Gastroesophageal sphincter (tissue), 2 donors: Measurements from ENCODE around the gene TNS1.

Source experiments
- POLR2A ChIP-seq, 2 donors: fragments of 450-650 bp; IDR thresholded peaks; one replicate each; pipeline ENCODE4 v1.6.1; 2017; ENCODE audit warnings: antibody characterized with exemption in 2 of 2, mild to moderate bottlenecking in 2 of 2, moderate library complexity in 1 of 2
- POLR2AphosphoS5 ChIP-seq: sonication (generic); formaldehyde crosslinking; IDR thresholded peaks from one replicate; pipeline ENCODE4 v1.6.1; 2017; ENCODE audit warnings: antibody characterized with exemption

- no peak for TF ChIP-seq POLR2AphosphoS5
- no peak for TF ChIP-seq POLR2A (IDR thresholded peaks at IDR 0.05)
Observed at GRCh38 chr2:217924346-217924901, 78.4 kb downstream of the TNS1 start.
